ENCODE results near the gene RBMS1. TPM values are rescaled to one million over a fixed set of nuclear protein-coding genes. Genes with fewer than 3 reads are reported as not detected.

The RBMS1 gene
- total and polyA plus RNA-seq, 2 of the 13 experiments (the other 11 are each of a cell fraction or from before 2014, with no cell fraction given), result 55.5 to 110 TPM

- no peak for ATAC-seq
- ChIA-PET POLR2A (no interaction called here), CTCF (ENCODE audit: low intra/inter-chr PET ratio, low total read pairs) (no interaction called here)
- intact Hi-C loops (cut with micrococcal nuclease; ENCODE audit: unreplicated experiment), result no loop called here
- Histone ChIP-seq H3K4me1 (ENCODE audit: insufficient read depth, low read length) (no peaks in the 10 kb centered on the region), H3K36me3 (replicated peaks in 1 of 2; ENCODE audit: control insufficient read depth in 1 of 2, insufficient read depth in 2 of 2, low read length in 2 of 2) (peaks cover 2 to 3% of the 10 kb centered on the region in 2 experiments; a peak in 1 of 5 replicates), H3K4me2 (ENCODE audit: low read depth, low read length) (no peak overlapping the region), H3K9me3 (ENCODE audit: low read length) (no peaks in the 10 kb centered on the region), H4K20me1 (ENCODE audit: insufficient read depth, low read length) (peaks cover 4% of the 10 kb centered on the region; the same call in 1 of the 2 replicates), H2AFZ (ENCODE audit: low read length) (no peak overlapping the region), H3K27me3 (ENCODE audit: control insufficient read depth in 1 of 2, insufficient read depth in 2 of 2, low read length in 2 of 2) (no peaks in the 10 kb centered on the region), H3K9ac (ENCODE audit: insufficient read depth, low read depth, low read length) (no peak overlapping the region), H3K27ac (ENCODE audit: extremely low read length, insufficient read depth, low read length) (no peak overlapping the region), H3K79me2 (ENCODE audit: insufficient read depth, low read length) (peaks cover 3% of the 10 kb centered on the region), H3K4me3 (replicated peaks in 1 of 3; ENCODE audit: insufficient read depth in 1 of 3, low read depth in 2 of 3, low read length in 3 of 3) (no peak overlapping the region)
- 78% methylated on average over 5 of the region's 5 CpGs for WGBS (ENCODE audit: low lambda C conversion rate)
- no peak for FAIRE-seq
- no peak for DNase-seq (ENCODE audit: low spot score)
- in situ Hi-C loops (cut with HindIII; ENCODE audit: extremely low pct_ligation_motif_present, low pct_unique_long_range_greater_than_20kb), result no loop called here
- no TSS peak for BruUV-seq (replicated peaks)
- TF ChIP-seq ZXDC (CRISPR knock-in tag; IDR thresholded peaks at IDR 0.05) (no peak), PATZ1 (CRISPR knock-in tag; IDR thresholded peaks at IDR 0.05) (no peak), USF2 (IDR thresholded peaks at IDR 0.05; ENCODE audit: low read depth, low read length) (no peak), USF2 (CRISPR knock-in tag; IDR thresholded peaks at IDR 0.05; ENCODE audit: borderline replicate concordance) (no peak), RARA (CRISPR knock-in tag; IDR thresholded peaks at IDR 0.05) (no peak), ZNF292 (CRISPR knock-in tag; IDR thresholded peaks at IDR 0.05; ENCODE audit: borderline replicate concordance, low read depth) (no peak), ZNF646 (CRISPR knock-in tag; IDR thresholded peaks at IDR 0.05) (no peak), ZSCAN20 (CRISPR knock-in tag; IDR thresholded peaks at IDR 0.05; ENCODE audit: borderline replicate concordance) (no peak), ZNF3 (CRISPR knock-in tag; IDR thresholded peaks at IDR 0.05) (no peak), ZNF501 (CRISPR knock-in tag; IDR thresholded peaks at IDR 0.05) (no peak), ZSCAN25 (CRISPR knock-in tag; IDR thresholded peaks at IDR 0.05) (no peak), FOXK1 (CRISPR knock-in tag; IDR thresholded peaks at IDR 0.05; ENCODE audit: borderline replicate concordance, low read depth) (no peak)
Measured at GRCh38 chr2:160358046-160358445, 135.6 kb downstream of the RBMS1 start.

All from HepG2 (cell line).